ENCODE data around the gene SNX17.

The SNX17 gene

DNA sequence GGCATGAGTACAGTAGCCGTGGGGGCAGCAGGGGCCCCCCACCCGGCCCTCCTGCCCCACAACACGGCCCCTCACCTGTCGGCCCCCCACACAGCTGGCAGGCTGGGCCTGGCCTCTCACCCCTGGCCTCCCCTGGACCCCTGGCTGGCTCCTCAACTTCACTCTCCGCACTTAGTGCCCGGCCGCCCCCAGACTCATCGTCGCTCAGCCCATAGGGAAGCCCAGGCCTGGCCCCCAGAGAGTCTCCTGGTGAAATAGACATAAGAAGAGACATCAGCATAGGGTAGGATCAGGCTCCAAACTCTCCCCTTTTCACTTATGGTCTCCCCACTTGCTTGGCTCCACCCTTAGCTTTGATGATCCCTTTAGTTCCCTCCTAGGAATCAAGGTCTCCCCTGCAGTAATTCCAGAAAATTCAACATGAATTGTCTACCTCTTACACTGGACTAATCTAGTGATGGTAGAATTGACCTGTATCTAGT lies 8.4 kb downstream of the SNX17 start:
- 91% methylated on average over 9 of the region's 9 CpGs for WGBS, 2 experiments
- Histone ChIP-seq H3K27ac (ENCODE audit: insufficient read depth, low read depth, low read length, poor library complexity, severe bottlenecking) (no peak overlapping the region), H3K27me3 (ENCODE audit: control insufficient read depth, insufficient read depth, low read length, poor library complexity, severe bottlenecking) (no peaks in the 10 kb centered on the region), H3K4me1 (ENCODE audit: control insufficient read depth, insufficient read depth, low read length) (peaks cover 16% of the 10 kb centered on the region), H3K4me3 (ENCODE audit: insufficient read depth, low read depth, low read length) (peak overlapping the region; percentile 83), H3K9me3 (ENCODE audit: control insufficient read depth, low read length) (no peaks in the 10 kb centered on the region), H3K36me3 (ENCODE audit: control insufficient read depth, insufficient read depth, low read length) (peaks cover 66% of the 10 kb centered on the region)

DNA sequence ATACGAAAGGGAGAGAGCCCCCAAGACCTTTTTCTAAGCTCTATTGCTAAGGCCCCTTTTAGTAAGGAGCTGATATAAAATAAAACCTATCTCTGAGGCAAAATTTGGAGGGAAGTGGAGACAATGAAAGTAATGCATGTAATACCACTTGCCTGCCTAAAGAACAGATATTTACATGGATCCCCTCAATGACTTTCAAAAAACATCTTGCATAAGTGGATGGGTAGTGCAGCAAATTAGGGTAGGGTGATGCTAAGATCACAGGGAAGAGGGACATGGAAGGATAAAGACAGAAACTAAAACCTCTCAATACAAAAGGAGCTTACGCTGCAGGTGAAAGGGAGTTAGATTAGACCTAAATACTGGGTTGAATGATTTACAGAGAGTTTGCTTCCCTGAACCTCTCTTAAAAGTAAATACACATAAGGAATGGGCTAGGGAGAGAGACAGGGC lies 9.0 kb downstream of the SNX17 start:
- no peak overlapping the region for H3K27ac ChIP-seq (ENCODE audit: insufficient read depth, low read depth, low read length, poor library complexity, severe bottlenecking)
- no peaks in the 10 kb centered on the region for H3K27me3 ChIP-seq (ENCODE audit: control insufficient read depth, insufficient read depth, low read length, poor library complexity, severe bottlenecking)
- H3K4me1 ChIP-seq (ENCODE audit: control insufficient read depth, insufficient read depth, low read length) = peaks cover 16% of the 10 kb centered on the region
- H3K4me3 ChIP-seq (ENCODE audit: insufficient read depth, low read depth, low read length) = peak overlapping the region; percentile 83
- 91 to 95% methylated on average over 1 to 2 of the region's 2 CpGs for WGBS, 2 experiments
- H3K36me3 ChIP-seq (ENCODE audit: control insufficient read depth, insufficient read depth, low read length) = peaks cover 68% of the 10 kb centered on the region
- no peaks in the 10 kb centered on the region for H3K9me3 ChIP-seq (ENCODE audit: control insufficient read depth, low read length)

DNA sequence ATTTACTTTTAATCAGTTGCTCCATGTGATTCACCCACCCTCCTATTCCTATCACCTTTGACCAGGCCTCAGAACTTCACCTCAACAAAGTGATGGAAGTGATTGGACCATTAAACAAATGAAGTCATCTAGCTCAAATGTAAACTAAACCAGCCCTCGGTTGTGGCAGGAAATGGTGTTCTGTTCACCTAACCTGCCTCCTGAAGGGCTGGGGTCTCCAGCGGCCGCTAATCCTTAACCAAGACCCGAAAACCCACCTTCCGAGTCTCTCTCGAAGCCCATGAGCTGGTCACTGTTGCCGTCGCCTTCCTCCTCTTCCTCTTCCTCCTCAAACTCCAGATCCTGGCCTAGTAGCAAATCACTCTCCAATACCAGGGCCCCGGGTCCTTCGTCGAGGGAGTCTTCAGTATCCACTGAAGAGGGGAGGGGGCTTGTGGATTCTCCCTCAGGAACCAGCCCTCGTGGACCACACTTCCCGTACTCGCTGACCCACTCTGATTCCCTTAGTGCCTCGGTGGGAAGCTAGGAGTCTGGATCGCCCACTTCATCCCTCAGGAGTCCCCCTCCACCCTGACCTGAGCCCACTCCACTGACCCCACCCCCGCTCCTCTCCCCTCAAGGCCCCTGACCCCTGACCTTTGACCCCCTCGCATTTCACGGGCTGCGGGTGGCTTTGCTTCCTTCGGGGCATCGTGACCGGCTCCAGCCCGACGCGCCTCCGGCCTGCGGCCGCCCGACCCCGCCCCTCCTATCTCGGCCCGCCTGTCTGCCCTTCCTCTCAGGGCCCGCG lies 9.6 kb downstream of the SNX17 start:
- Histone ChIP-seq H3K27ac (ENCODE audit: insufficient read depth, low read depth, low read length, poor library complexity, severe bottlenecking) (peak overlapping the region; percentile 87), H3K4me3 (ENCODE audit: insufficient read depth, low read depth, low read length) (peak overlapping the region; percentile 83), H3K9me3 (ENCODE audit: control insufficient read depth, low read length) (no peaks in the 10 kb centered on the region), H3K36me3 (ENCODE audit: control insufficient read depth, insufficient read depth, low read length) (peaks cover 67% of the 10 kb centered on the region), H3K4me1 (ENCODE audit: control insufficient read depth, insufficient read depth, low read length) (peaks cover 16% of the 10 kb centered on the region), H3K27me3 (ENCODE audit: control insufficient read depth, insufficient read depth, low read length, poor library complexity, severe bottlenecking) (no peaks in the 10 kb centered on the region)
- WGBS, 2 experiments = 2 to 3% methylated on average over 35 of the region's 35 CpGs

DNA sequence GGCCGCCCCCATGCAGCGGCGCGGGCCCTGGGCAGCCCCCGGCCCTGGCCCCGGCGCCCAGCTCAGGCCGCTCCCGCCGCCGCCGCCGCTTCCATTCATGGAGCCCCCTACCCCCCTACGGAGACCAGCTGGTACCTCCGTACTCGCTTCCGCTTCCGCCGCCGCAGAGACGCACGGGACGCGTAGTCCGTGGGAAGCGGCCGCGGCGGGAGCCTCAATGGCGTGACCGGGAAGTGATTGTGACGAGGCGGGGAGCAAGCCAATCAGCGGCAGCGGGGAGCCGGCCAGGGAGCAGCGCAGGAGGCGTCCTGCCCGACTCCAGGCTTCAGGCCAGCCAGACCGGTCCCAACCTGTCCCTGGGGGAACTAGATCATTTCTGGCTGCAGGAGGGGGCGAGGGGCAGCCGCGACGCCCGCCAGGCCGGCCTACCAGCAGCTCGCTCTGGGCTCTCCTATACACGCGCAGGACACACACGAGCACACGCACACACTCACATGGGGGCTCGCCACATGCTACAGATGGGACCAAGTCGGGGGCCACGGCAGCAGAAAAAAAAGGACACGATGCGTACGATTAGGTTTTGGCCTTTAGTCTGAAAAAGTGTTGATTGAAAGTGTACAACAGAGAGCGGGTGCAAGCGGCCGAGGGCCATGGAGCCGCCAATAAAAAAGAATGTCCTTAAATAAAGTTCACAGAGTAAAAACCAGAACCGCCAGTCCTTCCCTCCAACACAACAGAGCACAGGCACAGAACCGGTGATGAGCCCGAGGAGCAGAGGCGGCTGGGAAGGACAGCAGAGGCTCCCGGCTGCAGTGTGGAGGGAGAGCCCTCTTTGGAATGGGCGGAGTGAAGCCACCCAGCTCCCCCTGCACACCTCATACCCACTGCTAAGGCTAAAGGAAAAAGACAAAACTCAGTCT lies 10.5 kb downstream of the SNX17 start, which contains the start of gene ZNF513:
Gene ZNF513, minus strand, starts transcription at position 109 of the 920 bp plus-strand sequence. CDS start 208 bp downstream, outside the sequence.
- Histone ChIP-seq H3K27me3 (ENCODE audit: control insufficient read depth, insufficient read depth, low read length, poor library complexity, severe bottlenecking) (no peaks in the 10 kb centered on the region), H3K27ac (ENCODE audit: insufficient read depth, low read depth, low read length, poor library complexity, severe bottlenecking) (peak within 1 kb of the TSS; percentile 87), H3K4me1 (ENCODE audit: control insufficient read depth, insufficient read depth, low read length) (peaks cover 16% of the 10 kb centered on the region), H3K4me3 (ENCODE audit: insufficient read depth, low read depth, low read length) (peak within 1 kb of the TSS; percentile 83), H3K9me3 (ENCODE audit: control insufficient read depth, low read length) (no peaks in the 10 kb centered on the region), H3K36me3 (ENCODE audit: control insufficient read depth, insufficient read depth, low read length) (peaks cover 63% of the 10 kb centered on the region)
- WGBS, 2 experiments = 25% methylated on average over 67 of the region's 67 CpGs

DNA sequence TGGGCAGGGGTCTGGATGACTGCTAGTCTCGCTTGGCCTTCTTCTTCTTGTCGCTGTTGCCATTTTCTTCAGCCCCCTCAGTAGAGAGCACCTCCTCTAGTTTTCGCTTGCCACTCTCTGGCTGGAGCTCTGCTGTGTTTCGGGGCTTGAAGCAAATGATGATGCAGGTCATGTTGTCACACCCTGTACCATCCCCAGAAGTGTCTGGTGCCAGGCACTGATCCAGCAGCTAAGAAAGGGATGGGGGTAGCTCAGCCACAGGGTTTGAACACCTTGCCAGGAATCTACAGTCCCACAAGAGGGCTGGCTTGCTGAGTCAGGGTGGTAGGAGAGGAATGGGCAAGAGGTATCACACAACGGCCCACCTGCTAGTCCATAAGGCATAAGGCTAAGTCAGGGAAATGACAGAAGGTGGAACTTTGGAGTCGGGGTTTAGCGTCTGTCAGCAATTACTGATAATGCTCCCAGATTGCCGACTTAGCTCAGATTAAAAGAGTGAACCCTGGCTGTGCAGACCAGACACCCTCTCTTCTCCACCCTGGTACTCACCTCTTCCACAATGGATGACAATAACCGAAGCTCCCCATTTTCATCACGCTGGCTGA lies 11.3 kb downstream of the SNX17 start:
- peaks cover 16% of the 10 kb centered on the region for H3K4me1 ChIP-seq (ENCODE audit: control insufficient read depth, insufficient read depth, low read length)
- 95% methylated on average over 10 of the region's 10 CpGs for WGBS, 2 experiments
- peaks cover 59% of the 10 kb centered on the region for H3K36me3 ChIP-seq (ENCODE audit: control insufficient read depth, insufficient read depth, low read length)
- H3K4me3 ChIP-seq (ENCODE audit: insufficient read depth, low read depth, low read length) = no peak overlapping the region
- no peaks in the 10 kb centered on the region for H3K9me3 ChIP-seq (ENCODE audit: control insufficient read depth, low read length)
- H3K27me3 ChIP-seq (ENCODE audit: control insufficient read depth, insufficient read depth, low read length, poor library complexity, severe bottlenecking) = no peaks in the 10 kb centered on the region
- H3K27ac ChIP-seq (ENCODE audit: insufficient read depth, low read depth, low read length, poor library complexity, severe bottlenecking) = peak overlapping the region; percentile 87

DNA sequence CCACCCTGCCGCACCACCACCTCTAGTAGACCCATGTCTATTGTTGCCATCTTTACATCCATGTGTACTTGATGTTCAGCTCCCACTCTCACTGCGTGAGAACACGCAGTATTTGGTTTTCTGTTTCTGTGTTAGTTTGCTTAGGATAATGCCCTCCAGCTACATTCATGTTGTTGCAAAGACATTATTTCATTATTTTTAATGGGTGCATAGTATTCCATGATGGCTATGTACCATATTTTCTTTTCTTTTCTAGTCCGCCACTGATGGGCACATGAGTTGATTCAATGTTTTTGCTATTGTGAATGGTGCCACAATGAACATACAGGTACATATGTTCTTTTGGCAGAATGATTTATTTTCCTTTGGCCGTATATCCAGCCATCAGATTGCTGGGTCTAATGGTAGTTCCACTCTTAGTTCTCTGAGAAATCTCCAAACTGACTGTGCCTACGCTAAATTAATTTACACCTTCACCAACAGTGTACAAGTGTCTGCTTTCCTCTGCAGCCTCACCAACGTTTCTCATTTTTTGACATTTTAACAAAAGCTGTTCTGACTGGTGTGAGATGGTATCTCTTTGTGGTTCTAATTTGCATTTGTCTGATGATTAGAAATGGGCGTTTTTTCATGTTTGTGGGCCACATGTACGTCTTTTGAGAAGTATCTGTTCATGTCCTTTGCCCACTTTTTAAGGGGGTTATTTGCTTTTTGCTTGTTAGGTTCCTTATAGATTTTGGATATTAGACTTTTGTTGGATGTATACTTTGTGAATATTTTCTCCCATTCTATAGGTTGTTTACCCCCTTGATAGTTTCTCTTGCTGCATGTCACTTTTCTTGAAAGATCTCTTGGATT lies 20.6 kb downstream of the SNX17 start:
- Histone ChIP-seq H3K4me3 (ENCODE audit: insufficient read depth, low read depth, low read length) (no peak overlapping the region), H3K4me1 (ENCODE audit: control insufficient read depth, insufficient read depth, low read length) (no peaks in the 10 kb centered on the region), H3K36me3 (ENCODE audit: control insufficient read depth, insufficient read depth, low read length) (peaks cover 3% of the 10 kb centered on the region), H3K27me3 (ENCODE audit: control insufficient read depth, insufficient read depth, low read length, poor library complexity, severe bottlenecking) (no peaks in the 10 kb centered on the region), H3K9me3 (ENCODE audit: control insufficient read depth, low read length) (no peaks in the 10 kb centered on the region), H3K27ac (ENCODE audit: insufficient read depth, low read depth, low read length, poor library complexity, severe bottlenecking) (no peak overlapping the region)
- 94 to 98% methylated on average over 9 of the region's 9 CpGs for WGBS, 2 experiments

DNA sequence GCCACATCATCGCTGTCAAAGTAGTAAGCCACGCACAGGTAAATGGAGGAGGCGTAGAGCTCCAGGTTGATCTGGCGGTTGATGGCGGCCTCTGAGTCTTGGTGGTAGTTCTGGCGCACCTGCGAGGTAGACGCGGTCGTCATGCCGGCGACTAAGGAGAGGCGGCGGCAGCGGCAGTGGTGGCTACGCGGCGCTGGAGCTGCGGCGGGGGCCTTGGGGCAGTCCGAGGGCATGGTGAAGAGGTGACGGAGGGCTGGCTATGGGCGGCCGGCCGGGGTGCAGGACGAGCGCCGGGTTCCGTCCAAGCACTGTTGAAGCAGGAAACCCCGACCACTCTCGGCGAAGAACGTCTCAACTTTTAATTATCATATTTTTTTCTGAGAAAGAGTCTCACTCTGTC lies 22.8 kb downstream of the SNX17 start:
- 96 to 97% methylated on average over 33 of the region's 33 CpGs for WGBS, 2 experiments
- Histone ChIP-seq H3K27me3 (ENCODE audit: control insufficient read depth, insufficient read depth, low read length, poor library complexity, severe bottlenecking) (no peaks in the 10 kb centered on the region), H3K27ac (ENCODE audit: insufficient read depth, low read depth, low read length, poor library complexity, severe bottlenecking) (no peak overlapping the region), H3K36me3 (ENCODE audit: control insufficient read depth, insufficient read depth, low read length) (no peaks in the 10 kb centered on the region), H3K4me1 (ENCODE audit: control insufficient read depth, insufficient read depth, low read length) (no peaks in the 10 kb centered on the region), H3K9me3 (ENCODE audit: control insufficient read depth, low read length) (no peaks in the 10 kb centered on the region), H3K4me3 (ENCODE audit: insufficient read depth, low read depth, low read length) (no peak overlapping the region)

DNA sequence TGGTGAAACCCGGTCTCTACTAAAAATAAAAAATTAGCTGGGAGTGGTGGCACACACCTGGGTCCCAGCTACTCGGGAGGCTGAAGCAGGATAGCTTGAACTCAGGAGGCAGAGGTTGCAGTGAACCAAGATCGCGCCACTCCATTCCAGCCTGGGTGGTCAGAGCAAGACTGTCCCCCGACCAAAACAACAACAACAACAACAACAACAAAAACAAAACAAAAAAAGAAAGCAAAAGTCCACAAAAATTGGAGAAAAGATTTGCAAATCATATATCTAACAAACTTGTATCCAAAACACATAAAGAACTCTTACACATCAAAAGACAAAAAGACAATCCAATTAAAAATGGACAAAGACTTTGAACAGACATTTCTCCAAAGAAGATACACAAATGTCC lies 28.5 kb downstream of the SNX17 start:
- H3K9me3 ChIP-seq (ENCODE audit: control insufficient read depth, low read length) = no peaks in the 10 kb centered on the region
- H3K27ac ChIP-seq (ENCODE audit: insufficient read depth, low read depth, low read length, poor library complexity, severe bottlenecking) = no peak overlapping the region
- no peaks in the 10 kb centered on the region for H3K4me1 ChIP-seq (ENCODE audit: control insufficient read depth, insufficient read depth, low read length)
- no peak overlapping the region for H3K4me3 ChIP-seq (ENCODE audit: insufficient read depth, low read depth, low read length)
- 92 to 95% methylated on average over 5 of the region's 5 CpGs for WGBS, 2 experiments
- H3K36me3 ChIP-seq (ENCODE audit: control insufficient read depth, insufficient read depth, low read length) = no peaks in the 10 kb centered on the region
- H3K27me3 ChIP-seq (ENCODE audit: control insufficient read depth, insufficient read depth, low read length, poor library complexity, severe bottlenecking) = no peaks in the 10 kb centered on the region

DNA sequence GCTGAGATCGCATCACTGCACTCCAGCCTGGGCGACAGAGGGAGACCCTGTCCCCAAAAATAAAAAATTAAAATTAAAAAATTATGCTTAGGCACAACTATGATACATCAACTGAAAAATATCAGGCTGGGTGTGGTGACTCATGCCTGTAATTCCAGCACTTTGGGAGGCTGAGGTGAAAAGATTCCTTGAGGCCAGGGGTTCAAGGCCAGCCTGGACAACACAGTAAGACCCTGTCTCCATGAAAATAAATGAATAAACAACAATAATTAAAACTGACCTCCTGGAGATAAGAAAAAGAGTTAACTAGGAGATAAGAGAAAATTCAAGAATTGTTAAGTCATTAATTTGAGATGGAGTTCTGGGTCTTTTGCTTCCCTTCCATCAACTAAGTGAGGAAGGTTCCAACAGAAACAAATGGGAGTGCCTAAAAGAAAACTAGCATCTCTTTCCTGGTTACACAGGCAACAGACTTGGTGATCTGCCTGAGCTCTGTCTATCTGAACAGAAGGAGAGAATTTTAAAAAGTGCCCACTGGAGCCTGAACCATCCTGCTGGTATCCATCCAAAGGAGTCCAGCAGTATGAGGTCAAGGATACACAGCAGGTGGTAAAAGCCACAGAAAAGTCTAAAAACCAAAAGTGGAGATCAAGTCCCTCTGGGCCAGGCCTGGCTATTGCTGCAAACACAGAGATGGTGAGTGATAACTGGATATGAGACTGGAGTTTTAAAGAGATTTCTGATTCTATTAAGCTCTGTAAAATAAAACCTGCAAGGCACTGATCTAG lies 30.1 kb downstream of the SNX17 start:
- H3K4me1 ChIP-seq (ENCODE audit: control insufficient read depth, insufficient read depth, low read length) = no peaks in the 10 kb centered on the region
- no peaks in the 10 kb centered on the region for H3K27me3 ChIP-seq (ENCODE audit: control insufficient read depth, insufficient read depth, low read length, poor library complexity, severe bottlenecking)
- no peak overlapping the region for H3K4me3 ChIP-seq (ENCODE audit: insufficient read depth, low read depth, low read length)
- H3K27ac ChIP-seq (ENCODE audit: insufficient read depth, low read depth, low read length, poor library complexity, severe bottlenecking) = no peak overlapping the region
- H3K9me3 ChIP-seq (ENCODE audit: control insufficient read depth, low read length) = no peaks in the 10 kb centered on the region
- WGBS, 2 experiments = 94 to 98% methylated on average over 2 of the region's 2 CpGs
- H3K36me3 ChIP-seq (ENCODE audit: control insufficient read depth, insufficient read depth, low read length) = peaks cover 4% of the 10 kb centered on the region

Measured in ectodermal cell (in vitro differentiated cells).